Raji (cell line): ENCODE data around the gene ICAM3.

Experiments
- POLR2A ChIP-seq: IDR thresholded peaks from 2 replicates; pipeline ENCODE4 v1.6.1; 2011; ENCODE audit warnings: low read depth, low read length, control low read depth; ENCODE audit not compliant: insufficient read depth

ICAM3 gene

DNA sequence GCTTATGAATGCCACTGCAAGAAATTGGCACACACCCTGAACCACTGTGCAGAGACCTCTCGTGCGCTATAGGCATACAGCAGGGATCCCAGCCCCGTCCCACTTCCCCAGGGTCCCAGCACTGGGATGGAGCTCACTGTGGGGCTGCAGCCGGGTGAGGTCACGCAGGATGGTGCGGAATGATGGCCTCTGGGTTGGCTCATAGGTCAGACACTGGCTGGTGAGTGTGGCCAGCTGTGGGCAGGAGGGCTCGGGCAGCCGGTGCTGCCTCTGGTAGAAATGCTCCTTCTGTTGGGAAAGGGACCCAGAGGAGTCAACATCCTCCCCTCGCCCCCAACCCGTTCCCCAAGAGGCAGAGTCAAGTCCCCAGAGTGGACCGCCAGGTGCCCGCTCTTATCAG, 17.0 kb upstream of the ICAM3 start:
- no peak for TF ChIP-seq POLR2A

DNA sequence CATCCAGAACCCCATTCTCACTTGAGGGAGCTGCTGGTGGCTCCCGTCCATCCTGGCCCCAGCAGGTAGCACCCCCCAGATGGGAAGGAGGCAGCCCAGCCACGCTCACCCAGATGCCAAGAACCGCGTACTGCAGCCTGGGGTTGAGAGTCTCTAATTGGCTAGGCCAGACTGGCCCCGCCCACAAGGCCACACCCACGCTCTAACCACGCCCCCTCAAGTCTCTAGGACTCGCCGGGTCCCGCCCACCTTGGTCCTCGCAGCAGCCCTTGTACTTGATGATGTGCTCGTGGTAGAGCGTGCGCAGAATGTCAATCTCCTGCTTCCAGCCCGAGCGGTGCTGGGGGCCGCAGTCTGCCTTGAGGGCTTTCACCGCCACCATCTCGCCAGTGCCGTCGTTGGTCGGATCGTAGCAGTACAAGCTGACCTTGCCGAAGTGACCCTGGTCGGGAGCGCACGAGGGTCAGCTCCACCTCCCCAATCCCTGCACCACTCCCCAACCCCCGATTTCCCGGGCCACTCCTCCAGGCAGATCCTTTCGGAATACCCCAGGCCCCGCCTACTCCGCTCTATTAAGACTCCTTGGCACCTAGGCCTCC, 14.5 kb upstream of the ICAM3 start:
- no peak for TF ChIP-seq POLR2A

DNA sequence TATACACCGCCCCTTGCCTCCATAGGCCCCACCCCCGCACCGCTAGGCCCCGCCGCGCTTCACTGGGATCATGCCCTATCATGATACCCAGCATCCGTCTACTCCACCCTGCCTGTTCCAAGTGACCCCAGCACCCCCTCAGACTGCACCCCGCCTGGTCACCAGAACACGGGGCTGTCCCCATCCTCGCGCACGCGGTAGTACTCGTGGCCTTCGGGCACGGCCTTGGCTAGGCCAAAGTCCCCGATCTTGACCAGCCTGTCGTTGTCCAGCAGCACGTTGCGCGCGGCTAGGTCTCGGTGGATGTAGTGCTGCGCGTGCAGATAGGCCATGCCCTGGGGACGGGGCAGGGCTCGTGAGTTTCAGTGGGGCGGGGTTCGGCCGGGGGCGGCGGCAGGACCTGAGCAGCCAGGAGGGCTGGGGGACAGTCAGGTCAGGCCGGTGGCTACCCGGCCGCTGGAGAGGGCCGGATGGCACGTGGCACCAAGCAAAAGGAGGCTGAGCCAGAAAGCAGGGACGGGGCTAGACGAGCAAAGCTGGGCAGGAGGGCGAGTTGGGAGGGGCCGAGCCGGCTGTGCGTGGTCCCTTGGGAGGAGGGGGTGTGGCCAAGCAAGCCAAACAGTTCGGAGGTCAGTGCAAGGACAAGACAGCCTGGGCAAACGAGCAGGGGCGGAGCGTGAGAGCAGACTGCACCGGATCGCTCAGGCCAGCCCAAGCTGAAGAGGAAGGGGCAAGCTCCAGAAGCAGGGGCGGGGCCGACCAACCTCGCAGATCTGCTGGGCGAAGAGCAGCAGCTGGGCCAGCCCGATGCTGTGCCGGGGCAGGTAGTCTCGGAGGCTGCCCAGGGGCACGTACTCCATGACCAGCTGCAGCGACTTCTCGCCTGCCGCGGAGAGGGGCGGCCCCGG, 13.6 kb upstream of the ICAM3 start:
- no peak for TF ChIP-seq POLR2A

DNA sequence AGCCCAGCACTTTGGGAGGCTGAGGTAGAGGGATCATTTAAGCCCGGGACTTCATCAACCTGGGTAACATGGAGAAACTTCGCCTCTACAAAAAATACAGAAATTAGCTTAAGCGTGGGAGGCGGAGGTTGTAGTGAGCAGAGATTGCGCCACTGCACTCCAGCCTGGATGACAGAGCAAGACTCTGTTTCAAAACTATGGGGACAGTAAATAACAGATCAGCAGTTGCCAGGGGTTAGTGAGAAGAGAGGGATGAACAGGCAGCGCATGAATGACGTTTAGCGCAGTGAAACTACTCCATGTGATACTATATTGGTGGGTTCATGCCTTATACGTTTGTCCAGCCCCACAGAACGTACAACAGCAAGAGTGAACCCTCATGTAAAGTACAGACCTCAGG, 7.1 kb upstream of the ICAM3 start:
- no peak for TF ChIP-seq POLR2A

DNA sequence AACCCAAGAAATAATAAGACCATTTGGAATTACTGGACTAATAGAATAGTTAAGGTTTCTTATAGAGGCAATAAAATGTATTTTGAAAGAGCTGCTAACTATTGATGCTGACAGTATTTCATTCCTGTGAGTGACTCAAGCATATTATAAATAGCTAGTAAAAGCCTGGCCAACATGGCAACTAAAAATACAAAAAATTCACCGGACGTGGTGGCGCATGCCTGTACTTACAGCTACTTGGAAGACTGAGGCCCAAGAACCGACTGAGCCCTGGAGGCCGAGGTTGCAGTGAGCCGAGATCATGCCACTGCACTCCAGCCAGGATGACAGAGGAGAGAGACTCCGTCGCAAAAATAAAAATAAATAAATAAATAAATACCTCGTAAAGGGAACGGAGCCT, 5.4 kb upstream of the ICAM3 start:
- no peak for TF ChIP-seq POLR2A

DNA sequence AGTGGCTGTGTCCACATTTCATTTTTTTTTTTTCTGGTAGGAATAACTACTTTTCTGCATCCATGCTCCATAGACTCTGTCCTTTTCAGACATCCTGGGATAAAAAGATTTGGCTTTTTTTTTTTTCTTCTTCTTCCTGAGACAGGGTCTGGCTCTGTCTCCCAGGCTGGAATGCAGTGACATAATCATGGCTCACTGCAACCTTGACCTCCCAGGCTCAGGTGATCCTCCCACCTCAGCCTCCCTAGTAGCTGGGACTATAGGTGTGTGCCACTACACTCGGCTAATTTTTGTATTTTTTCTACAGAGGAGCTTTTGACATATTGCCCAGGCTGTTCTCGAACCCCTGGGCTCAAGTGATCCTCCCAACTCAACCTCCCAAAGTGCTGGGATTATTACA, 4.1 kb upstream of the ICAM3 start:
- TF ChIP-seq POLR2A = no peak

DNA sequence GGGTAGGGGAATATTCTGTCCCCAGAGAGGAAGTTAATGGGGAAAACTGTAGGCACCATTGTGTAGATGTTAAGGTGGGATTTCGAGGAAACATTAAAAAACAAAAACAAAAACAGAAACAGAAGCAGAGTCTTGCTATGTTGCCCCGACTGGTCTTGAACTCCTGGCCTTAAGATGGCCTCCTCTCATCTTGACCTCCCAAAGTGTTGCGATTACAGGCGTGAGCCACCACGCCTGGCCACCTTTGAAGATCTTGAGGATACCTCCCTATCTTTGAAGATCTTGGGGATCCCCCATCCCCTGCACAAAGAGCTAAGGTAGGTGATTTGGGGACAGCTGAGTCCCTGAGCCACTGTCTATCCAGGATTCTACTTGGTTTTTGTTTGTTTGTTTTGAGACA, 553 bp upstream of the ICAM3 start:
- TF ChIP-seq POLR2A = no peak

DNA sequence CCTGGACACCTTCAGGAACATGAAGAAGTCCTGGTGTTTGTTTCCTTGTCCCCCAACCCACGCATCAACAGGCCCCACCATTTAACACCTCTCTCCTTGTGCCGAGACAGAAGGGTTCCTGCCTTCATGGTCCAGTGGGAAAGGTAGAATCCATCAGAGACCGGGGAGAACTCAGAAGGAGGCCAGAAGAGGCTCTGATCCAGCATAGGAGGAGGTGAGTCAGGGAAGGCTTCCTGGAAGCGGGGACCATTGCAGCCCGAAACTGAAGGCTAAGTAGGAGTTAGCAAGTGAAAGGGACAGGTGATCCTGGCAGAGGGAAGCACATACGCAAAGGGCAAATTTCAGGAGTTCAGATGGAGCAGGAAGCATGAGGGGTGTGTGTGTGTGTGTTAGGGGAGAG, 484 bp downstream of the ICAM3 start:
- no peak for TF ChIP-seq POLR2A

DNA sequence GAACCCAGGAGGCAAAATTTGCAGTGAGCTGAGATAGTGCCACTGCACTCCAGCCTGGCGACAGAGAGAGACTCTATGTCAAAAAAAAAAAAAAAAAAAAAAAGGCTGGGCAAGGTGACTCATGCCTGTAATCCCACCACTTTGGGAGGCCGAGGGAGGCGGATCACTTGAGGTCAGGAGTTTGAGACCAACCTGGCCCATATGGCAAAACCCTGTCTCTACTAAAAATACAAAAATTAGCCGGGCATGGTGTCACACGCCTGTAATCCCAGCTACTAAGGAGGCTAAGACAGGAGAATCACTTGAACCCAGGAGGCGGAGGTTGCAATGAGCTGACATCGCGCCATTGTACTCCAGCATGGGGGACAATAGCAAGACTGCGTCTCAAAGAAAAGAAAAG, 2.7 kb downstream of the ICAM3 start:
- 0 out of 2 replicates have a peak, but pooled peaks have one; percentile 5 for TF ChIP-seq POLR2A

DNA sequence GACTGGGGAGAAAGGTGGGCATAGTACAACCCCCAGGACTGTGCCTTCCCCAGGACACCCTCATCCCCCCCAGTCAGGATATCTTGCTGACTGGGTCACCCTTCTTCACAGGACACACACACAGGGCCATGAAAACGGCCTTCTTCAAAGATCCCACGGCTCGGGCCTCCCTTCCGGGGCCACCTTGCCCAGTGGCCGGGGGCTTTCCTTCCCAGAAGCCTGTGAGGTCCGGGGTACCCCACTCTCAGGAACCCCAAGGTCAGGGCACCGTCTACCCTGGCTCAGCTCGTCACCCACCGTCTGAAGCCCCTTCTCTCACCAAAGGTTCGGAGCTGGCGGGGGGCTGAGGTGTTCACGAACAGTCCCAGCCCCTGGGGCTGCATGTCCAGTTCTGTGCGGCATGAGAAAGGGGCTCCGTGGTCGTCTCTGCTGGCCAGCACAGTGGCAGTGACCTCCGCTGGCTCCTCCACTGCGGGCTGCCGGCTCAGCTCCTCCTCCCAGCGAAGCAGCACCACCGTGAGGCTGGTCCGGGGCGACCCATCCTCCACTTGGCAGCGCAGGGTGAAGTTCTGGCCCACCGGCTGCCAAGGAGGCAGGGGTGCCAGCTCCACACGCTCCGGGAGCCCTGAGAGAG, 4.0 kb downstream of the ICAM3 start:
- no peak for TF ChIP-seq POLR2A

DNA sequence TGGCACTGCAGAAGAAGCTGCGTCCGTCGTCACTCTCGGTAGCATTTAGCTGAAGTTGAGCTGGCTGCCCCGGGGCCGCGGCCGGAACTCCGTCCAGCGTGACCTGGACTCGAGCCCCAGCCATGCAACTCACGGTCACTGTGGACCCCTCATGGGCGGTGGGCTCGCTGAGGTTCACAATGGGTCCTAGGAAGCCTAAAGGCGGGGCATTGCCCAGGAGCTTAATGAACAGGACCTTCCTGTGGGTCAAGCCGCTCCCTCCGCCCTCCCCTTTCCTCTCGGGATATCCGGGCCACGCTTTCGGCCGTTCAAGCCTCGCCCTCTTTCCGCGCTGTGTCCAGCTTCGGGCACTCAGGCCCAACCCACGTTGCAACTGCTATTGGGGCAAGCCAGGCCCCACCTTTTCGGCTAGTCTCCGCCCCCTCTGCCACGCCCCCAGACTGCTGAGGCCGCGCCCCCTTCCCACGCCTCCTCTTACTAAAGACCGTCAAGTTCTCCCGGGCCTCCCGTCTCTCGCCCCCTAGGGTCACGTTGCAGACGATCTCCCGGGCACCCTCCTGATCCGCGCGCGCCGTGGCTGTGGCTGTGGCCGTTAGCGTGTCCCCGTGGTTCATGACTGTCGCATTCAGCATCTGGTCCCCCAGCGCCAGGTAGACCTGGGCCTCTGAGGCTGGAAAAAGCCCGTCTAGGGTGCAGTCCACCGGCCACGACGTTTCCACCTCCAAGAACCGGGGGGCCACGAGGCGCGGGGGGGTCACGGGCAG, 4.7 kb downstream of the ICAM3 start:
- TF ChIP-seq POLR2A = no peak

DNA sequence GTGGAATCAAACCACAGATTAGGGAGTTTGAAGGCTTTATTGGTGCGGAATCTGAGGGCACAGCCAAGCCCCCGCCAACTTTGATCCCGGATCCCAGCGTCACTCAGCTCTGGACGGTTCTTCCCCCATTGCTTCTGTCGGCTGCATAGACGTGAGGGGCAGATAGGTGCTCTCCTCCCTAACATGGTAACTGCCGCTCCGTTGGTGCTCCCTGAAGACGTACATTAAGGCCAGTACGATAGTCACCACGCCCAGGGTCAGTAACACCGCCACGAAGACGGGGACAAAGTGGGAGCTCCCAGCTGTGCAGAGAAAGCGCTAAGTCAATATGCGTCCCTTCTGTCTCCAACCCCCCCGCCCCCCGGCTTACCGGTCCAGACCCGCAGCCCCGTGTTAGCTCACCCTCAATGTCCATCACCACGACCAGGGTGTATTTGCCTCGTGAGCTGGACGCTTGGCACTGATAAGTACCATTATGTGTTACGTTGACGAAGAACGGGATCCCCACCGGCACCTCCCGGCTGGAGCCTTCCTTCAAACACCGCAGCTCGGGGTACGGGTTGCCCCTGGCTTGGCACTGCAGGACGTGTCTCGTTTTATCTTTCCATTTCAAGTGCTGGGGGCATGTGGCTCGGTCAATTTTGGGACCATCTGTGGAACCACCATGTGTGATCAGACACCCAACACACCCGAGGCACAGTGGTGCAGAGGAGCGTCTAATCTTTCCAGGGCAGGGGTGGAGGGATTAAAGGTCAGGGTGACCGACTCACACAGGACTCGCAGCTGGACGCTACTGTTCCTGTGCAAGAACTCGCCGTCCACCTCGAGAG, 5.5 kb downstream of the ICAM3 start:
- 0 out of 2 replicates have a peak, but pooled peaks have one; percentile 24 for TF ChIP-seq POLR2A

DNA sequence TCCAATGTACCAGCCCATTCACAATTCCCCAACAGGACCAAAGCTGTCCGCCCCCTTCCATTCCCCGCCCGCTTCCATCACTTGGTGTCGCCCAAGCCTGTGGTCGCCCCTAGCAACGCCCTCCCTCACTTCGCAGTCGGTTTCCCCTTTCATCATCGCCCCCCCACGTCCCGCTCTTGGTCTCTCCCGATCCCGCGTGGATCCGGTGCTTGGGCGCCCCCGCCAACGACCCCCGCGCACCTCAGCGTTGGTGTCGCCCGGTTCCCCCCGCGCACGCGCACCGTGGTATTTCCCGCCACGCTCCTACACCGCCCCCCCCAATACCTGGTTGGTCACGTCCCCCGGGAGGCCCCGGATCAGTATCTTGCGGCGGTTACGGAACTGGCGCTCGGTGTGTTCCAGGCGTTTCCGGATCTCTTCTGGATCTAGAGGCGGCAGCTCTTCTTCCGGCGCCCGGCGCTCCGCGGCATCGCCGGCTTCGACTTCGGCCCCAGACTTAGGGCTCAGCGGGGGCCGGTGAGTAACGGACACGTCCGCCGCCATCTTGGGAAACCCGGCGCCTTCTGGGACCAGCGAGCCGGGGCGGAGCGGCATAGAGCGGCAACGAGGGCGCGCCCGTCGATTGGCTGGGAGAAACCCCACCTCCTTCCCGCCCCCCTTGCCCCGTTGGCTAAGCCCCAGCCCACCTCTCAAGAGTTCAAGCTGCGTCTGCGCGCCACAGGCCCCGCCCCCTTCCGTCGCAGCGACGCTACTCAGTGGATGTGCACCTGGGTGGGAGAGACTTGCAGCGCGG, 6.3 kb downstream of the ICAM3 start, which contains the start of gene RAVER1:
Gene RAVER1 (minus strand): TSS at position 565 of the 793 bp plus-strand sequence. CDS start 22 bp downstream, at position 543.
- peak; percentile 83 for TF ChIP-seq POLR2A
